ACHN (cell line): ENCODE results near the gene HSPB8.

Experiments
- DNase-seq: peaks from one replicate; pipeline ENCODE4 v3.0.0-alpha.2; 2015
- in situ Hi-C: cut with HindIII; loops from 2 replicates; pipeline ENCODE4 v1.10.0; 2017; ENCODE audit warnings: low sequenced_read_pairs, low pct_ligation_motif_present, low pct_unique_long_range_greater_than_20kb

The HSPB8 gene

DNA sequence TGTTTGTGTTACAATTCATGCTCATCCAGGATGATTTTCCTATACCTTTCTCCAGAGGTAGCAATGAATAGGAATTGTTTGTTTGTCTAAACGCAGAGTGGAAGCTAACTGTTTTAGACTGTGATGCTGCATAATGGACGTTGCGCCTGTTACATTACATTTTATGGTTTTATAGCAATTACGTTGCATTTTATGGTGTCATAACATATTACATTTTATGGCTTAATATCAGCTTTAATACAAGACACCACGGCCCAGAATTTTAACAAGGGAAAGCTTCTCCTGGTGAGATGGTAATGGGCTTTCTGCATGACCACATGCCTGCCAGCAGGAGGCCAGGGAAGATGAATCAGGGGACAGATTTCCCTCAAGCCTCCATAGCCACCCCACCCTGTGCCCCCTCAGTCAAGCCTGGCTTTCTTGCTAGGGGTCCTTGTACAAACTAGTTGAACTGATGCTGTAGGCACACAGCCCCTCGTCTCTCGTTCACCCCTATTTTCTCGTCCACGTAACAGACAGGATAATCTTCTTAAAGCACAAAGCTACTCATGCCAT, 56.5 kb downstream of the HSPB8 start:
- peak; percentile 15 for DNase-seq
- in situ Hi-C loops, result no loop called here

DNA sequence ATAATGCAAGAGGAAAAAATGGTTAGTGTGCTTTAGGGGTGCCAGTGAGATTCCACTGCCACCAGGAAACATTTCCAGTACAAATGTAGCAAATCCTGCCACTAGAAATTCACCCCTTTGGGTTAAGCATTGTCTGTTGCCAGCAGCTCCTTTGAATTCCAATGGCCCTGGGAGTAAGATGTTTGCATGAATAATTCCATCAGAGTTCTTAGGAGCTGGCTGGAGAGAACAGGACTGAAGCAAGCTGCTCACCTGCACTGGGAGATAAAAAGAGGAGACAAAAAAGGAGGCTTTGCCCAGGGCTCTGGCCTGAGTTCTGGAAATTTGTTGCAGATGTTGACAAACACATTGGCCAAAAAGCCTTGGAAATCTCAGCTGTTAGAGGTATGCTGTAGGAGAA, 57.6 kb downstream of the HSPB8 start:
- no peak for DNase-seq

DNA sequence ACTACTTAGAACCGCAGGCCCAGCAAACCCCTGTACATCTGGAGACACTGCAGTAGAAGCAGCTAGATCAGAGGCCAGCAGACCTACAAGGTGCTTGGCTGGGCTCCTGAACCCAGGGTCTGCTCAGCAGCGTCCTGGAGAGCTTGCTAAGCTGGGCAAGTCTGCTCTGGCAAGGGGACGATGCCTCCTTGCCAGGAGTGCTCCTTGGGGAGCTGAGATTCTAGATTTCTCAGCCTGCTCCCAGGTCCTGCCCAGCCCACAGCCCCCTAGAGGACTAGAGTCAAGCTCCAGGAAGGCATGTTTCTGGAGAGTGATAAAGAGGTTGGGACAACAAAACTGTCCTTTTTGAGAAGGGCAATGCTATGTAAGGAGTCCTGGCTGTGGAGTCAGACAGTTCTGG, 60.3 kb downstream of the HSPB8 start:
- no peak for DNase-seq
- in situ Hi-C loops, result no loop called here

More for the DNA sequence above, 57.6 kb downstream of the HSPB8 start:
- in situ Hi-C loops, result no loop called here

DNA sequence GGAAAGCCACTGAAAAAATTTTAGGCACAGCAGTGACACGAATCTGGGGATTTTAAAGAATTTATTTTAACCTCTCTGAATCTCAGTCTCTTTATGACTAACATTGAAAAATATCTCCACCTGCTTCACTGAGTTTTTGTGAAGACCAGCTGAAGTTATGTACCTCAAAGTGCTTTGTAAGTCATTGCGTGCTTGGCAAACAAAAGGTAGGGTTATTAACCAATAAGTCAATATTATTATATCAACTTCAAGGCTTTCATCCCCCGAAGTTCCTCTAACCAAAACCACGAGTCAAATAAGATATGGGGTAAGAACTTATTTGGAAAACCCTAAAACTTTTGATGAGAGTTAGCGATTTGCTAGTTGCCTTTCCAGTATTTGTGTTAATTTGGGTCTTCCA, 62.3 kb downstream of the HSPB8 start:
- in situ Hi-C loops, result no loop called here
- no peak for DNase-seq

DNA sequence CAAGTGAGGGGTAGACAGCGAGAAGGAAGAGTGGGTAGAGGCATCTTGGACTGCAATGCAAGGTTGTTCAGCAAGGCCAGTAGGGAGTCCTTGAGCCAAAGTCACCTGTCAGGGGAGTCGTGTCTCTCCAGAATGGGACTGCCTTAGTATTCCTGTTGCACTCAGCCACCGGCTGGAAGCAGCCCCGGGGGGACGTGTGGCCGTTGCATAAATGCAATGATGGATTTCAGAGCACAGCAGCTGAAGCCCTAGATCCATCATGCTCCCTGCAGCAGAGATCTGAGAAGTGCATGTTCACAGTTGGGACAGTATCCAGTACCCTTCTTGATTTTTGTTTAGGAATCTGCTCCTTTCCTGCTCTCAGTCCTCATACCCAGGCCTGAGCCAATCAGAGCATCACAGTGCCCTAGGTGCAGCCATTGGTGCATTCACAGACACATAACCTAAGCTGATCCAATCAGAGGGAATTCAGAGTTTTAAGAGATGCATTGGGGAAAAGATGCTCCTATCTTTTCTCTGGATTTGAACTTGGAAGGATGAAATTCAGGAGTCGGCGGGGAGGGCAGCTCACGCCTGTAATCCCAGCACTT, 62.9 kb downstream of the HSPB8 start:
- DNase-seq, result no peak
- in situ Hi-C loops, result no loop called here
